ENCODE measurements around the gene RAB7B.

The RAB7B gene

GRCh38 chr1:205993068-205993467 is 10.1 kb downstream of the RAB7B start:
- no peak for DNase-seq

- no peak for DNase-seq
Observed at GRCh38 chr1:205992218-205992882, 10.8 kb downstream of the RAB7B start.

DNA sequence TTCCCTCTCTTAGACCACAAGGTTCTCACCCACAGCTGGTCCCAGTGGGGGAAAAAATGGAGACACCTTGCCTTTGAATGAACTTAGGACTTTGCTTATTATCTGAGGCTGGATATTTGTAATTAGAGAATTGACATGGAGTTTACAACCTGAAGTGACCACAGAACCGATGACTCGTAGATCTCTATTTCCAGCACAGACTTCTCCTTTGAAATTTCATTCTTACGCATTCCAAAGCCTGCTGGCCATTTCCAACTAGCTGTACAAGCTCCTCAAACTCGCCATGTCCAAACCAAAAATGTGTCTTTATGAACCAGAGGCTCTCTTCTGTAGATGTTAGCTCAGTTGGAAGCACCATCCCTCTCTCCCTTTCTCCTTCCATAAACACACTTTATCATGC is 12.0 kb downstream of the RAB7B start:
- no peak for DNase-seq

GRCh38 chr1:205990226-205990625 is 13.0 kb downstream of the RAB7B start:
- DNase-seq = no peak

DNA sequence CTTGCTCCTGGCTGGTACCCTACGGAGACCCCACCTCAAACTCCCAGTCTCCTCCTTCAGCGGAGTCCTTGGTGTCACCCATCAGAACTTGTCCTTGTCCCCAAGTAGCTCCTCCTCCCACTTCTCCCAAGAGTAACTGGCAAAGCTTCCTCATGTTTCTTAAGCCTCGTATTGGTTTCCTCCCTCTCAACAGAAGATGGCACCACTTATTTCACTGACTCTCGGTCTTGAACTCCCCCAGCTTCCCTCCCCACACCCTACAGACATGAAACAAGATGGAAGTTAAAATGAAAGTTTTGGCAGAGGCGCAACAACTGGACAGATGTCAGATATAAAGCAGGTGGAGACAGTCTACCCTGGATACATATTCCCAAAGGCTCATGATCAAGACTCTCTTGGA is 13.4 kb downstream of the RAB7B start:
- DNase-seq = no peak

DNA sequence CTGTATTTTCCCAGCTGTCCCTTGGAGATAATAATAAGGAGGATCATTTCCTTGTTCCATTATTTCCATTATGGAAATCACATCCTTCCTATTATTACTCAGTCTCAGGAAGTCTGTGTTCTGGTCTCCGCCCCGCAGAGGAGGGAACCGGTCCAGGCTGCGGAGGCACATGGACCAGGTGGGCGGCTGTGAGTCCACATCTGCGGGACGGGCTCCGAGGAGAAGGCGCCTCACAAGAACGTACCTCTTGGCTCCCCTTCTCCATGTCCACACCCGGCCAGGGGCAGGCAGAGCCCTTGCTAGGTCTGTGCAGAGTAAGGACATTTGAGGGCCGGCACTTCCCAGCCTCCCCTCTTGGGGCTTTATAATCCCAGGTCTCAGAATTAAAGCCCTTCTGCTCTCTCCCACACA is 14.6 kb downstream of the RAB7B start:
- DNase-seq = no peak

DNA sequence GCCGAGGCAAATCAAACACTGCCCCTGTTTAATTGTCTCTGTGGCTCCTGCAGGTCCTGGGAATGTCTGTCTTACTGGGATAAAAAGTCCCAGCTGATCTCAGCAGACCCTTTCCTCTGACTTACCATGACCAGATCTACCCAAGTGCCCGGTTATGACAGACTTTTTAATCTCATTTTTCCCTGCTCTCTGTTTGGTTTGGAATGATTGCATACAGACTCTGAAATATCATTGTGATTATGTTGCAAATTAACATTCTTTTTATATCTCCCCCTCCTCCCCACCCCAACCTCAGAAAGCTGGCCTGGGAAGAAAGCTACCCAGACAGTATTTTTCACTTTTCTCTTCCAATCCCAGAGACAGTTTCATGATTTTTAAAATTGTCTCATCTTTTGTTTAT is 16.3 kb downstream of the RAB7B start:
- no peak for DNase-seq

DNA sequence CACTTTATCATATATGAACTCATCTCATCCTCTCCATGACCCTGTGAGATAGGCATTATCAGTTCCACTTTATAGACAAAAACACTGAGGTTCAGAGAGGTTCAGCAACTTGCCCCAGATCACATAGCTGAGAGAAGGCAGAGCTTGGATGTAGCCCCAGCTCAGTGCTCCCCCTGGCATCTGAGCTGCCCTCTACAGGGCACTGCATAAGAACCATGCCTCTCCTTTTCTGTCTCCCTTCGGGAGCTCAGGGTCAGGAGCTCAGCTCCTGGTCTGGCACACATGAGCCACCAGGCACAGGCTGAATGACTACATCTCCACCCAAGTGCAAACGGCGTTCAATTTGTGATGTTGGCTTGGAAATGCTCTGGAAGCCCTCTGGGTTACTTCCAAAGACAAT is 16.9 kb downstream of the RAB7B start:
- DNase-seq = no peak

GRCh38 chr1:205985330-205986005 is 17.7 kb downstream of the RAB7B start:
- DNase-seq = no peak

- DNase-seq = no peak
Observed at GRCh38 chr1:205983925-205984725, 19.1 kb downstream of the RAB7B start.

DNA sequence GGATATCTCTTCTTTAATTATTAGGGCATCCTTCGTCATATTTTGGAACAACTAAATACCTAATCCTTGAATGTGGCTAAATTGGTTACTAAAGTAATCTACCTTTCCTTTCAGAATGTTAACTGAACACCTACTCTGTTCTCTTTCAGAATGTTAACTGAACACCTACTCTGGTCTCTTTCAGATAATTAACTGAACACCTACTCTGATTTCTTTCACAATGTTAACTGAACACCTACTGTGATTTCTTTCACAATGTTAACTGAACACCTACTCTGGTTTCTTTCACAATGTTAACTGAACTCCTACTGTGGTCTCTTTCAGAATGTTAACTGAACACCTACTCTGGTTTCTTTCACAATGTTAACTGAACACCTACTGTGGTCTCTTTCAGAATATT is 21.9 kb downstream of the RAB7B start:
- DNase-seq = no peak

DNA sequence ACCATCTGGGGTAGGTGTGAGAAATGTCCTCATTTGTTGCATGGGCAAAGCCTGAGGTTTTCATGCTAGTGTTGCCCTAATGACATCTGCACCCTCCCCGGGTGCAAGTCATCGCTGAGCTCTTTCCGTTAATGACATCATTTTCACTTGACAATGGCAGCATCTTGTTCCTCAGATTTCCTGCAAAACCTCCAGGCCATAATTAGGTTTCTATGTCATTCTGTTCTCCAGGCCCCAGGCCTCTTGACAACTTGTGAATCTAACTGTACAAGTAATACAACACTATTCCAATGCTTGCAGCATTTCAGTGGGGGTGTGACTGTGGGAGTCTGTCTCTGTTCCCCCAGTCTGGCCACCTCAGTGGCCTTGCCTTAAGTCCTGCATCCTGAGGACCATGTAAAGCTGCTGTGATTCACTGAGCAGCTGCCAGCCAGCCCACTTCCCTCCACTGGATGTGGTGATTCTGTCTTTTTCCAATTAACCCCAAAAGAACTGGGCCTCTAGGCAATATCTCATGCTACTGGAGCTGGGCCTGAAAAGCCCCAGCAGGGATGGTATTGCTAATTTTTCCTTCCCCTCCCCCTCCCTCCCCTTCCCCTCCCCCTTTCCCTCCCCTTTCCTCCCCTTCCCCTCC is 22.8 kb downstream of the RAB7B start:
- DNase-seq = no peak

- DNase-seq = no peak
Observed at GRCh38 chr1:205979301-205979700, 23.9 kb downstream of the RAB7B start.

GRCh38 chr1:205978676-205979075 is 24.5 kb downstream of the RAB7B start:
- no peak for DNase-seq

GRCh38 chr1:205977402-205978014 is 25.7 kb downstream of the RAB7B start:
- peak; percentile 54 for DNase-seq

GRCh38 chr1:205976708-205977401 is 26.3 kb downstream of the RAB7B start:
- no peak for DNase-seq

DNA sequence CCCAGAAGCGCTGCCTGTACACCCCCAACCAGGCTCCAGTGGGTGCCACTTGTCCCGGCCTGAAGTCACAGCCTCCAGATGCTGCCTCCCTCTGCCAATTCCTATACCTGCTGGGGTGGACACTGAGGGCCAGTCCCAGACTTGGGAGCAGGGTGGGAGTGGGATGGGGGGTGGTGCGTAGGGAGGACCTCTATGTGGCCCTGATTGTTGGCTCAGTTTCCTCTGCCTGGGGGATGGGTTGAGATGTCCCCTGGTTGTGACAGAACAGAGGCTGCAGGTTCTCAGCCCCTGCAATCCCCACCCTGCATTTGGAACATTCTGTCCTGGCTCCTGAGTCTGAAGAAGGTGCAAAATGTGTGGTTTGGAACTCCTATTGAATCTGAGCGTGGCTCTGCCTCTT is 27.2 kb downstream of the RAB7B start:
- no peak for DNase-seq

DNA sequence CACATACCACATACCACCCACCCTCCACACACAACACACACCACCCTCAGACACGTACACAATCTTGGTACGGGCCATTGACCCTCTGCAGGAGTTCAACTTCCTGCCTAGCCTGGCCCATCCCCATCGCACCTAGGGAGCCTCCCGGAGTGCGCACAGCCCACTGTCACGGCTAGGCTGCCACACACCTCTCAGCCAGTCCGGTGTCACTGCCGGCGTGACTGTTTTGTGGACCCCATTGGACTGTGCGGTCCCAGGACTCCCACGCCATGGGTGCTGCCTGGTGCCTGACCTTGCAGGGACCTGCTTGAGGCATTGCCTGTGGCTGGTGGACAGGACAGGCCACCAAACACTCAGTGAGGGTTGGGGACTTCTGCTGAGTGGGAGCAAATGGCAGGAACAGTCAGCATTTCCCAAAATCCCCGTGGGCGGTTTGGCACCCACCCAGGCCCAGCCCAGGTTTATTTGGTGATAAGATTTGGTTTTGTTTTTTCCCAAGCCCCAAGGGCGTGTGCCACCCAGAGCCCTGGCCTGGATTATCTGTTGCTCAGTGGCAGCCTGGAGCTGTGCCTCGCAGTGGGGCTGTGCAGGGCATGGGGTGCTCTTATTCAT is 27.7 kb downstream of the RAB7B start:
- DNase-seq = no peak

GRCh38 chr1:205974712-205975111 is 28.5 kb downstream of the RAB7B start:
- DNase-seq = no peak

DNA sequence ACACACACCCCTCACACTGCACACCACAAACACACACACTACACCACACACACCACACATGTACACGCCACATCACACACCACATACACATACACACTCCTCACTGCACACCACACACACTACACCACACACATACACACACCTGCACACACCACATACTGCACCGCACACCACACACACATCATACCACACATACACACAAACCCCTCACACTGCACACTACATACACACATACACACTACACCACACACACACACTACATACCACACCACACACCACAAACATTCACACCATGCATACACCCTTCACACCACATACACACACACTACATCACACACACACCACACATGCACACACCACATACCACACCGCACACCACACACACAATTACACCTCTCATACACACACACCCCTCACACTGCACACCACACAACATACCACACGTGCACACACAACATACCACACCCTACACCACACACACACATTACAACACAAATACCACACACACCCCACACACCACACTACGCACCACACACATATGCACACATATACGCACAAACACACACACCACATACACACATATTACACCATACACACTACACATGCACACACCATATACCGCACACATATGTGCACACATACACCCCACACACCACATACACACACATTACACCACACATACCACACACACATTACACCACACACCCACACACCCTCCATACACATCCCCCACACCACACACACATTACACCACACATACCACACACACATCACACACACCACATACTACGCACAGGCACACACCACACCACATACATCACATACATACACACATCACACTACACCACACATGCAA is 29.6 kb downstream of the RAB7B start:
- no peak for DNase-seq

All from effector CD8-positive, alpha-beta T cell (primary cell).